GM23248 (cell line): ENCODE measurements around the gene IFNLR1. TPM values are rescaled to one million over a fixed set of nuclear protein-coding genes. Genes with fewer than 3 reads are reported as not detected.

Source experiments
- DNase-seq: peaks from one replicate; pipeline ENCODE4 v3.0.0-alpha.2; 2015
- H2AFZ ChIP-seq: fragments of 200-600 bp; sonication (generic); 2 replicates; pipeline ENCODE4 v1.6.1; 2016; ENCODE audit warnings: antibody characterized with exemption
- H3F3A ChIP-seq: fragments of 200-600 bp; sonication (generic); 2 replicates; pipeline ENCODE4 v1.6.1; 2016; ENCODE audit warnings: mild to moderate bottlenecking, antibody characterized with exemption, mixed run types; ENCODE audit not compliant: insufficient read depth
- H3K27ac ChIP-seq: fragments of 200-600 bp; sonication (generic); 2 replicates; pipeline ENCODE4 v1.5.1; 2016; ENCODE audit warnings: mild to moderate bottlenecking
- H3K27me3 ChIP-seq: fragments of 200-600 bp; sonication (generic); replicated peaks from 2 replicates; pipeline ENCODE4 v1.6.1; 2016; ENCODE audit warnings: mild to moderate bottlenecking; ENCODE audit not compliant: insufficient read depth
- H3K36me3 ChIP-seq: fragments of 200-600 bp; sonication (generic); 2 replicates; pipeline ENCODE4 v1.6.1; 2016; ENCODE audit warnings: low read depth, mild to moderate bottlenecking
- H3K4me1 ChIP-seq: fragments of 200-600 bp; sonication (generic); 2 replicates; pipeline ENCODE4 v1.6.1; 2016; ENCODE audit warnings: mild to moderate bottlenecking; ENCODE audit not compliant: insufficient read depth
- H3K4me2 ChIP-seq: fragments of 200-600 bp; sonication (generic); one replicate; pipeline ENCODE4 v1.6.1; 2016; ENCODE audit warnings: mild to moderate bottlenecking; ENCODE audit not compliant: unreplicated experiment
- H3K4me3 ChIP-seq: fragments of 200-600 bp; sonication (generic); 2 replicates; pipeline ENCODE4 v1.5.1; 2016; ENCODE audit warnings: mild to moderate bottlenecking
- H3K79me2 ChIP-seq: fragments of 200-600 bp; sonication (generic); 2 replicates; pipeline ENCODE4 v1.6.1; 2016; ENCODE audit warnings: mild to moderate bottlenecking; ENCODE audit not compliant: insufficient read depth
- H3K9ac ChIP-seq: fragments of 200-600 bp; sonication (generic); 2 replicates; pipeline ENCODE4 v1.6.1; 2016; ENCODE audit warnings: mild to moderate bottlenecking
- H3K9me2 ChIP-seq: fragments of 200-600 bp; sonication (generic); 2 replicates; pipeline ENCODE4 v1.6.1; 2016; ENCODE audit warnings: mixed run types, mild to moderate bottlenecking, moderate library complexity; ENCODE audit not compliant: insufficient read depth
- H3K9me3 ChIP-seq: fragments of 200-600 bp; sonication (generic); one replicate; pipeline ENCODE4 v1.6.1; 2017; ENCODE audit warnings: low read depth
- H4K20me1 ChIP-seq: fragments of 200-600 bp; sonication (generic); 2 replicates; pipeline ENCODE4 v1.6.0; 2016; ENCODE audit not compliant: insufficient read depth
- EZH2 ChIP-seq: fragments of 200-600 bp; sonication (generic); IDR thresholded peaks from 2 replicates; pipeline ENCODE4 v1.6.1; 2018; ENCODE audit warnings: antibody characterized with exemption, mild to moderate bottlenecking; ENCODE audit not compliant: insufficient read depth, poor library complexity, severe bottlenecking
- EZH2phosphoT487 ChIP-seq: fragments of 200-600 bp; sonication (generic); IDR thresholded peaks from 2 replicates; pipeline ENCODE4 v1.6.1; 2018; ENCODE audit warnings: antibody characterized with exemption, moderate library complexity, mild to moderate bottlenecking, low read depth; ENCODE audit not compliant: insufficient read depth
- WGBS, 2 experiments: methylation state at CpG; one replicate each; pipeline ENCODE4 v1.1.6; 2015 to 2017; ENCODE audit warnings: low lambda C conversion rate in 2 of 2, low coverage in 1 of 2; ENCODE audit errors: missing lambda C conversion rate in 2 of 2; 5-methylcytosine and 5-hydroxymethylcytosine counted together
- in situ Hi-C: fragments of 300-500 bp; cut with MboI; formaldehyde crosslinking; loops from 2 replicates; pipeline ENCODE4 v1.15.0; 2020
- polyA plus RNA-seq: library from polyadenylated mRNA; unstranded; fragments of >200 nt; fragmentation: Nextera tagmentation; extraction: Ambion mirVana; gene quantifications from 2 replicates; pipeline ENCODE4 v1.2.1, GENCODE V29; 2016
- total RNA-seq: library from RNA; depleted of rRNA; stranded (reverse); fragments of >200 nt; shearing (Covaris generic); gene quantifications from 2 replicates; pipeline ENCODE4 v1.2.3, GENCODE V29; 2014

IFNLR1 gene
- total and polyA plus RNA-seq, 2 experiments from 2014 or later, result not detected

DNA sequence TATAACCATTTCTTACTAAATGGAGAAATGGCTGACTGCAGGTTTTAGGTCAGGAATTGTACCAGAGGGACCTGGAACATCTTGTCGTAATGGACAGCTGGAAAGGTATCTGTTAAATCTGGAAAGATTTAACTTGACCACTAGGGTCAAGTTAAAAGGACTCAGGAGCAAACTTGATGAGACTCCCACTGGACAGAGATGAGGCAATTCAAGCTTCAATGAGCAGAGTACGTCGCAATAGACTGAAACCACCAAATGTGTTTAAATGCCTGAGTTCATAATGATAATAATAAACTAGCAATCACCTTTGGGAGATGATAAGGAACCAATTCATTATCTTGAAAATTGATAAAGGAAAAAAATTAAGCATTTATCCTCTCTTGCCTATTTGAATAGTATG is 8.7 kb downstream of the IFNLR1 start:
- DNase-seq, result no peak
- no peak for TF ChIP-seq EZH2
- in situ Hi-C loops, result no loop called here
- Histone ChIP-seq H3K36me3 (no peaks in the 10 kb centered on the region), H4K20me1 (no peaks in the 10 kb centered on the region), H3K9me3 (no peaks in the 10 kb centered on the region), H3K4me1 (no peaks in the 10 kb centered on the region), H3F3A (no peaks in the 10 kb centered on the region), H3K4me3 (no peak overlapping the region), H3K27me3 (peaks cover 19% of the 10 kb centered on the region), H2AFZ (no peak overlapping the region), H3K9ac (no peak overlapping the region), H3K79me2 (no peaks in the 10 kb centered on the region), H3K27ac (no peak overlapping the region), H3K4me2 (no peak overlapping the region), H3K9me2 (no peaks in the 10 kb centered on the region)
- WGBS, 2 experiments, result 75 to 79% methylated on average over 3 of the region's 3 CpGs

GRCh38 chr1:24177161-24177560 is 9.9 kb downstream of the IFNLR1 start:
- no peaks in the 10 kb centered on the region for H3K9me3 ChIP-seq
- H3K4me1 ChIP-seq, result no peaks in the 10 kb centered on the region
- H3F3A ChIP-seq, result no peaks in the 10 kb centered on the region
- no peaks in the 10 kb centered on the region for H3K9me2 ChIP-seq
- no peak overlapping the region for H3K9ac ChIP-seq
- H4K20me1 ChIP-seq, result no peaks in the 10 kb centered on the region
- H3K36me3 ChIP-seq, result no peaks in the 10 kb centered on the region
- H3K4me3 ChIP-seq, result no peak overlapping the region
- no peak overlapping the region for H2AFZ ChIP-seq
- in situ Hi-C loops, result no loop called here
- peaks cover 26% of the 10 kb centered on the region for H3K27me3 ChIP-seq
- no peak overlapping the region for H3K4me2 ChIP-seq
- WGBS, 2 experiments, result 73 to 78% methylated on average over 10 of the region's 10 CpGs
- H3K79me2 ChIP-seq, result no peaks in the 10 kb centered on the region
- TF ChIP-seq EZH2phosphoT487, result no peak
- TF ChIP-seq EZH2, result no peak
- DNase-seq, result no peak
- no peak overlapping the region for H3K27ac ChIP-seq

DNA sequence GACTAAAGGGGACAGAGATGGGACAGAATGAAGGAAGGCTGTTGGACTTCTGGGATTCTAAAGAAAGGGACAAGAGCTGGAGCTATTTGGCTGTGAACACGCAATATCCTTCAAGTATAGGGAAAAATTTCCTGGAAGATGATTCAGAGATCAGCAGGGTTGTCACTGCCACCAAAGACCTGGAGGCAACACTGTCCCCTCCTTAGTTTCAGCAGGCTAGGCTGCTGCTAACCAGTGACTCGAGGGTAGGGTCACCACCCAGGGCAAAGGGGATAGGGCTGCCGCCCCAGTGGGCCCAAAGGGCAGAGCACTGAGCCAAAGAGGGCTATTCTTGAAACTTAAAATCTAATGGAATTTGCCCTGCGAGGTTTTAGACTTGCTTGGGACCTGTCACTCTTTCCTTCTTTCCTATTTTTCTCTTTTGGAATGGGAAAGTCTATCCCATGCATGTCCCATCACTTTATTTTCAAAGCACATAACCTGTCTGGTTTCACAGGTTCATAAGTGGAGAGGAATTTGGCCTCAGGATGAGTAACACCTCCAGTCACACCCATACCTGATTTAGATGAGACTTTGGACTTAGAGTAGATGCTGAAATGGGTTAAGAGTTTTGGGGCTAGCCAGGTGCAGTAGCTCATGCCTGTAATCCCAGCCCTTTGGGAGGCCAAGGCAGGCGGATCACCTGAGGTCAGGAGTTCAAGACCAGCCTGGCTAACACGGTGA is 11.9 kb downstream of the IFNLR1 start:
- Histone ChIP-seq H3K27ac (no peak overlapping the region), H2AFZ (no peak overlapping the region), H3K4me2 (no peak overlapping the region), H4K20me1 (no peaks in the 10 kb centered on the region), H3K4me1 (no peaks in the 10 kb centered on the region), H3K36me3 (no peaks in the 10 kb centered on the region), H3K9me3 (no peaks in the 10 kb centered on the region), H3K27me3 (peaks cover 34% of the 10 kb centered on the region), H3K9ac (no peak overlapping the region), H3K9me2 (no peaks in the 10 kb centered on the region), H3K79me2 (no peaks in the 10 kb centered on the region), H3F3A (no peaks in the 10 kb centered on the region), H3K4me3 (no peak overlapping the region)
- in situ Hi-C loops, result no loop called here
- DNase-seq, result no peak
- TF ChIP-seq EZH2 (no peak), EZH2phosphoT487 (no peak)
- WGBS, 2 experiments, result 42% methylated on average over 6 of the region's 6 CpGs

DNA sequence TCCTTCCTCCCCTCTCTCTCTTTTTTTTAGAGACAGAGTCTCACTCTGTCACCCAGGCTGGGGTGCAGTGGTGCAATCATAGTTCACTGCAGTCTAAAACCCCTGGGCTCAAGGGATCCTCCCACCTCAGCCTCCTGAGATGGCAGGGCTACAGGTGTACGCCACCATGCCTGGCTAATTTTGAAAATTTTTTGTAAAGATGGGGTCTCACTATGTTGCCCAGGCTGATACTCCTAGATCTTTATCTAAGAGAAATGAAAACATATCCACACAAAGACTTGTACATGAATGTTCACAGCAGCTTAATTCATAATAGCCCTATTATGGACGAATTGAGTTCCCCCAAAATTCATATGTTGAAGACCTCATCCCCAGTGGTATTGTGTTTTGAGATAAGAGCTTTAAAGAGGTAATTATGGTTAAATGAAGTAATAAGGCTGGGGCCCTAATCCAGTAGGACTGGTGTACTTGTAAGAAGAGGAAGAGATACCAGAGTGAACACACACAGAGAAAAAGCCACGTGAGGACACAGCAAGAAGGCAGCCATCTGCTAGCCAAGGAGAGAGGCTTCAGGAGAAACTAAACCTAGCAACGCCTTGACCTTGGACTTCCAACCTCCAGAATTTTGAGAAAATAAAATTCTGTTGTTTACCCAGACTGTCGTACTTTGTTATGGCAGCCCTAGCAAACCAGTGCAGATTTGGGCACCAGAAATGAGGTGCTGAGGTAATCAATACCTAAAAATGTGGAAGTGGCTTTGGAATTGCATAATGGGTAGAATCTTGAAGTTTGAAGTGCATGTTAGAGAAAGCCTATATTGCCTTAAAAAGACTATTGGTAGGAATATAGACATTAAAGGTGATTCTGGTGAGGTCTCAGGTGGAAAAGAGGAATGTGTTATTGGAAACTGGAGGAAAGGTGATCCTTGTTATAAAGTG is 13.2 kb downstream of the IFNLR1 start:
- in situ Hi-C loops, result no loop called here
- WGBS, 2 experiments, result 48 to 50% methylated on average over 5 of the region's 5 CpGs
- H3K36me3 ChIP-seq, result no peaks in the 10 kb centered on the region
- TF ChIP-seq EZH2 (no peak), EZH2phosphoT487 (no peak)
- H3K4me3 ChIP-seq, result no peak overlapping the region
- H3K4me1 ChIP-seq, result no peaks in the 10 kb centered on the region
- no peak overlapping the region for H3K4me2 ChIP-seq
- H3K27ac ChIP-seq, result no peak overlapping the region
- no peaks in the 10 kb centered on the region for H3F3A ChIP-seq
- no peak overlapping the region for H2AFZ ChIP-seq
- no peak overlapping the region for H3K9ac ChIP-seq
- no peaks in the 10 kb centered on the region for H4K20me1 ChIP-seq
- peaks cover 38% of the 10 kb centered on the region for H3K27me3 ChIP-seq
- no peak for DNase-seq
- H3K9me2 ChIP-seq, result no peaks in the 10 kb centered on the region
- no peaks in the 10 kb centered on the region for H3K9me3 ChIP-seq
- no peaks in the 10 kb centered on the region for H3K79me2 ChIP-seq
